HepG2 (cell line): ENCODE results near the gene ABCC2. TPM values are rescaled to one million over a fixed set of nuclear protein-coding genes. Genes with fewer than 3 reads are reported as not detected.

Source experiments
- CREM ChIP-seq, 2 experiments: sonication (generic) in 1 of 2; formaldehyde crosslinking in 1 of 2; IDR thresholded peaks; 2 replicates each; pipeline versions ENCODE4 v1.4.0 to v1.6.1; 2016 to 2020; ENCODE audit warnings: antibody characterized with exemption in 1 of 2, mild to moderate bottlenecking in 1 of 2, missing genetic modification reagents in 1 of 2
- ELF3 ChIP-seq: IDR thresholded peaks from 2 replicates; pipeline ENCODE4 v1.6.1; 2016; ENCODE audit warnings: missing genetic modification reagents, missing compliant biosample characterization
- GATAD2A ChIP-seq: IDR thresholded peaks from 2 replicates; pipeline ENCODE4 v1.6.1; 2016
- HNF4A ChIP-seq: sonication (generic); formaldehyde crosslinking; IDR thresholded peaks from 2 replicates; pipeline ENCODE4 v1.4.0; 2020; ENCODE audit warnings: missing genetic modification reagents
- KAT8 ChIP-seq: IDR thresholded peaks from 2 replicates; pipeline ENCODE4 v1.6.1; 2016; ENCODE audit warnings: missing genetic modification reagents, missing compliant biosample characterization
- RELA ChIP-seq: sonication (generic); formaldehyde crosslinking; IDR thresholded peaks from 2 replicates; pipeline ENCODE4 v1.4.0; 2020; ENCODE audit warnings: missing genetic modification reagents
- SATB2 ChIP-seq: sonication (generic); formaldehyde crosslinking; IDR thresholded peaks from 2 replicates; pipeline ENCODE4 v1.5.0; 2020; ENCODE audit warnings: missing genetic modification reagents
- SETDB1 ChIP-seq: sonication (generic); formaldehyde crosslinking; IDR thresholded peaks from 2 replicates; pipeline ENCODE4 v1.5.1; 2020; ENCODE audit warnings: missing genetic modification reagents, mild to moderate bottlenecking, borderline replicate concordance
- ZNF232 ChIP-seq: sonication (generic); formaldehyde crosslinking; IDR thresholded peaks from 2 replicates; pipeline ENCODE4 v1.4.0; 2020; ENCODE audit warnings: missing genetic modification reagents, borderline replicate concordance
- ZNF672 ChIP-seq: sonication (generic); formaldehyde crosslinking; IDR thresholded peaks from 2 replicates; pipeline ENCODE4 v1.8.1; 2022; ENCODE audit warnings: missing genetic modification reagents
- ZSCAN21 ChIP-seq: sonication (generic); formaldehyde crosslinking; IDR thresholded peaks from 2 replicates; pipeline ENCODE4 v1.8.0; 2022; ENCODE audit warnings: mild to moderate bottlenecking, missing genetic modification reagents, moderate library complexity, borderline replicate concordance
- polyA plus RNA-seq, 8 experiments: library from polyadenylated mRNA; depleted of rRNA in 3 of 8; stranded (reverse) in 7 of 8; unstranded in 1 of 8; fragments of >200 nt; fragmentation: Illumina TruSeq in 4 of 8; extraction: Trizol in 4 of 8; gene quantifications; 2 replicates each; pipeline versions ENCODE4 v1.2.1 to v1.2.3, GENCODE V29; 2011 to 2016; ENCODE audit warnings: low read depth in 4 of 8, missing spikeins in 1 of 8, mixed read lengths in 1 of 8; ENCODE audit not compliant: insufficient read depth in 1 of 8
- total RNA-seq, 5 experiments: library from RNA; depleted of rRNA; stranded (reverse); fragments of >200 nt; fragmentation: Illumina TruSeq; extraction: Trizol; gene quantifications; 2 replicates each; pipeline ENCODE4 v1.2.3, GENCODE V29; 2016; ENCODE audit warnings: low read depth in 1 of 5
- TF ChIP-seq, protein P1 (sequence below): sonication (generic); formaldehyde crosslinking; IDR thresholded peaks from 2 replicates; pipeline ENCODE4 v1.5.1; 2020; ENCODE audit warnings: mild to moderate bottlenecking, missing genetic modification reagents, borderline replicate concordance
- TF ChIP-seq, protein P2 (sequence below): sonication (generic); formaldehyde crosslinking; conservative IDR thresholded peaks from 2 replicates; pipeline ENCODE4 v1.4.0; 2020; ENCODE audit warnings: mild to moderate bottlenecking, missing genetic modification reagents, moderate library complexity
- TF ChIP-seq, protein P3 (sequence below): sonication (generic); formaldehyde crosslinking; IDR thresholded peaks from 2 replicates; pipeline ENCODE4 v1.4.0; 2020; ENCODE audit warnings: missing genetic modification reagents
- TF ChIP-seq, protein P4 (sequence below): IDR thresholded peaks from 2 replicates; pipeline ENCODE4 v1.4.0; 2020; ENCODE audit warnings: mild to moderate bottlenecking, missing genetic modification reagents

Gene ABCC2
- total and polyA plus RNA-seq, 2 of the 13 experiments (the other 11 are each of a cell fraction or from before 2014, with no cell fraction given): 181 to 497 TPM

DNA sequence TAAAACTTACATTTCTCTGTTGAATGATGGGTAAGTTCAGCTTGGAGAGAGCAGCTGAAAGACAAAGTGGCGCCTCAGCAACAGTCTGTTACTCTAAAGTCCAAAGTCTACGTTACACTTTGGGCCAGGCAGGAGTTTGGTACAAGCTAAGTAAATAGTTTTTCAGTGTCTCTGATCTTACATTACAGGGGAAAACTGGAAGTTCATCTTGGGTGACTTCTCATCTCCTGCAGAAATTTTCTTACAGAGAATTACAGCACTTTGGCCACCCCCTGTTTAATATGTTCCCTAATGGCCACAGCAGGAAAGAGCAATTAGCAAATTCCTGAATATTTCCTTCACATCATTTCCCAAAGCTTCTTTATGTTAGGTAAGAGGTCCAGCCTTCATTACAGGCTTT is 67.1 kb downstream of the ABCC2 start (continued):
- no peak for TF ChIP-seq ZNF672 (CRISPR knock-in tag)
- TF ChIP-seq, protein P1, sequence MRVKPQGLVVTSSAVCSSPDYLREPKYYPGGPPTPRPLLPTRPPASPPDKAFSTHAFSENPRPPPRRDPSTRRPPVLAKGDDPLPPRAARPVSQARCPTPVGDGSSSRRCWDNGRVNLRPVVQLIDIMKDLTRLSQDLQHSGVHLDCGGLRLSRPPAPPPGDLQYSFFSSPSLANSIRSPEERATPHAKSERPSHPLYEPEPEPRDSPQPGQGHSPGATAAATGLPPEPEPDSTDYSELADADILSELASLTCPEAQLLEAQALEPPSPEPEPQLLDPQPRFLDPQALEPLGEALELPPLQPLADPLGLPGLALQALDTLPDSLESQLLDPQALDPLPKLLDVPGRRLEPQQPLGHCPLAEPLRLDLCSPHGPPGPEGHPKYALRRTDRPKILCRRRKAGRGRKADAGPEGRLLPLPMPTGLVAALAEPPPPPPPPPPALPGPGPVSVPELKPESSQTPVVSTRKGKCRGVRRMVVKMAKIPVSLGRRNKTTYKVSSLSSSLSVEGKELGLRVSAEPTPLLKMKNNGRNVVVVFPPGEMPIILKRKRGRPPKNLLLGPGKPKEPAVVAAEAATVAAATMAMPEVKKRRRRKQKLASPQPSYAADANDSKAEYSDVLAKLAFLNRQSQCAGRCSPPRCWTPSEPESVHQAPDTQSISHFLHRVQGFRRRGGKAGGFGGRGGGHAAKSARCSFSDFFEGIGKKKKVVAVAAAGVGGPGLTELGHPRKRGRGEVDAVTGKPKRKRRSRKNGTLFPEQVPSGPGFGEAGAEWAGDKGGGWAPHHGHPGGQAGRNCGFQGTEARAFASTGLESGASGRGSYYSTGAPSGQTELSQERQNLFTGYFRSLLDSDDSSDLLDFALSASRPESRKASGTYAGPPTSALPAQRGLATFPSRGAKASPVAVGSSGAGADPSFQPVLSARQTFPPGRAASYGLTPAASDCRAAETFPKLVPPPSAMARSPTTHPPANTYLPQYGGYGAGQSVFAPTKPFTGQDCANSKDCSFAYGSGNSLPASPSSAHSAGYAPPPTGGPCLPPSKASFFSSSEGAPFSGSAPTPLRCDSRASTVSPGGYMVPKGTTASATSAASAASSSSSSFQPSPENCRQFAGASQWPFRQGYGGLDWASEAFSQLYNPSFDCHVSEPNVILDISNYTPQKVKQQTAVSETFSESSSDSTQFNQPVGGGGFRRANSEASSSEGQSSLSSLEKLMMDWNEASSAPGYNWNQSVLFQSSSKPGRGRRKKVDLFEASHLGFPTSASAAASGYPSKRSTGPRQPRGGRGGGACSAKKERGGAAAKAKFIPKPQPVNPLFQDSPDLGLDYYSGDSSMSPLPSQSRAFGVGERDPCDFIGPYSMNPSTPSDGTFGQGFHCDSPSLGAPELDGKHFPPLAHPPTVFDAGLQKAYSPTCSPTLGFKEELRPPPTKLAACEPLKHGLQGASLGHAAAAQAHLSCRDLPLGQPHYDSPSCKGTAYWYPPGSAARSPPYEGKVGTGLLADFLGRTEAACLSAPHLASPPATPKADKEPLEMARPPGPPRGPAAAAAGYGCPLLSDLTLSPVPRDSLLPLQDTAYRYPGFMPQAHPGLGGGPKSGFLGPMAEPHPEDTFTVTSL (CRISPR knock-in tag): peak; percentile 76; the same call in 1 of the 2 replicates
- no peak for TF ChIP-seq SATB2
- no peak for TF ChIP-seq ZSCAN21
- TF ChIP-seq, protein P2, sequence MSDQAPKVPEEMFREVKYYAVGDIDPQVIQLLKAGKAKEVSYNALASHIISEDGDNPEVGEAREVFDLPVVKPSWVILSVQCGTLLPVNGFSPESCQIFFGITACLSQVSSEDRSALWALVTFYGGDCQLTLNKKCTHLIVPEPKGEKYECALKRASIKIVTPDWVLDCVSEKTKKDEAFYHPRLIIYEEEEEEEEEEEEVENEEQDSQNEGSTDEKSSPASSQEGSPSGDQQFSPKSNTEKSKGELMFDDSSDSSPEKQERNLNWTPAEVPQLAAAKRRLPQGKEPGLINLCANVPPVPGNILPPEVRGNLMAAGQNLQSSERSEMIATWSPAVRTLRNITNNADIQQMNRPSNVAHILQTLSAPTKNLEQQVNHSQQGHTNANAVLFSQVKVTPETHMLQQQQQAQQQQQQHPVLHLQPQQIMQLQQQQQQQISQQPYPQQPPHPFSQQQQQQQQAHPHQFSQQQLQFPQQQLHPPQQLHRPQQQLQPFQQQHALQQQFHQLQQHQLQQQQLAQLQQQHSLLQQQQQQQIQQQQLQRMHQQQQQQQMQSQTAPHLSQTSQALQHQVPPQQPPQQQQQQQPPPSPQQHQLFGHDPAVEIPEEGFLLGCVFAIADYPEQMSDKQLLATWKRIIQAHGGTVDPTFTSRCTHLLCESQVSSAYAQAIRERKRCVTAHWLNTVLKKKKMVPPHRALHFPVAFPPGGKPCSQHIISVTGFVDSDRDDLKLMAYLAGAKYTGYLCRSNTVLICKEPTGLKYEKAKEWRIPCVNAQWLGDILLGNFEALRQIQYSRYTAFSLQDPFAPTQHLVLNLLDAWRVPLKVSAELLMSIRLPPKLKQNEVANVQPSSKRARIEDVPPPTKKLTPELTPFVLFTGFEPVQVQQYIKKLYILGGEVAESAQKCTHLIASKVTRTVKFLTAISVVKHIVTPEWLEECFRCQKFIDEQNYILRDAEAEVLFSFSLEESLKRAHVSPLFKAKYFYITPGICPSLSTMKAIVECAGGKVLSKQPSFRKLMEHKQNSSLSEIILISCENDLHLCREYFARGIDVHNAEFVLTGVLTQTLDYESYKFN (CRISPR knock-in tag): peak; percentile 88
- no peak for TF ChIP-seq ZNF232 (CRISPR knock-in tag)
- peak; percentile 96 for TF ChIP-seq HNF4A (CRISPR knock-in tag)
- TF ChIP-seq SETDB1: no peak
- TF ChIP-seq, protein P3, sequence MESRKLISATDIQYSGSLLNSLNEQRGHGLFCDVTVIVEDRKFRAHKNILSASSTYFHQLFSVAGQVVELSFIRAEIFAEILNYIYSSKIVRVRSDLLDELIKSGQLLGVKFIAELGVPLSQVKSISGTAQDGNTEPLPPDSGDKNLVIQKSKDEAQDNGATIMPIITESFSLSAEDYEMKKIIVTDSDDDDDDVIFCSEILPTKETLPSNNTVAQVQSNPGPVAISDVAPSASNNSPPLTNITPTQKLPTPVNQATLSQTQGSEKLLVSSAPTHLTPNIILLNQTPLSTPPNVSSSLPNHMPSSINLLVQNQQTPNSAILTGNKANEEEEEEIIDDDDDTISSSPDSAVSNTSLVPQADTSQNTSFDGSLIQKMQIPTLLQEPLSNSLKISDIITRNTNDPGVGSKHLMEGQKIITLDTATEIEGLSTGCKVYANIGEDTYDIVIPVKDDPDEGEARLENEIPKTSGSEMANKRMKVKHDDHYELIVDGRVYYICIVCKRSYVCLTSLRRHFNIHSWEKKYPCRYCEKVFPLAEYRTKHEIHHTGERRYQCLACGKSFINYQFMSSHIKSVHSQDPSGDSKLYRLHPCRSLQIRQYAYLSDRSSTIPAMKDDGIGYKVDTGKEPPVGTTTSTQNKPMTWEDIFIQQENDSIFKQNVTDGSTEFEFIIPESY (CRISPR knock-in tag): peak; percentile 76; the same call in 1 of the 2 replicates
- peak; percentile 54; the same call in 1 of the 2 replicates for TF ChIP-seq CREM (IDR thresholded peaks at IDR 0.05)
- TF ChIP-seq CREM (CRISPR knock-in tag; IDR thresholded peaks at IDR 0.05): no peak
- peak; percentile 79 for TF ChIP-seq GATAD2A (CRISPR knock-in tag)
- TF ChIP-seq KAT8 (CRISPR knock-in tag): 0 out of 2 replicates have a peak, but pooled peaks have one; percentile 26
- TF ChIP-seq, protein P4, sequence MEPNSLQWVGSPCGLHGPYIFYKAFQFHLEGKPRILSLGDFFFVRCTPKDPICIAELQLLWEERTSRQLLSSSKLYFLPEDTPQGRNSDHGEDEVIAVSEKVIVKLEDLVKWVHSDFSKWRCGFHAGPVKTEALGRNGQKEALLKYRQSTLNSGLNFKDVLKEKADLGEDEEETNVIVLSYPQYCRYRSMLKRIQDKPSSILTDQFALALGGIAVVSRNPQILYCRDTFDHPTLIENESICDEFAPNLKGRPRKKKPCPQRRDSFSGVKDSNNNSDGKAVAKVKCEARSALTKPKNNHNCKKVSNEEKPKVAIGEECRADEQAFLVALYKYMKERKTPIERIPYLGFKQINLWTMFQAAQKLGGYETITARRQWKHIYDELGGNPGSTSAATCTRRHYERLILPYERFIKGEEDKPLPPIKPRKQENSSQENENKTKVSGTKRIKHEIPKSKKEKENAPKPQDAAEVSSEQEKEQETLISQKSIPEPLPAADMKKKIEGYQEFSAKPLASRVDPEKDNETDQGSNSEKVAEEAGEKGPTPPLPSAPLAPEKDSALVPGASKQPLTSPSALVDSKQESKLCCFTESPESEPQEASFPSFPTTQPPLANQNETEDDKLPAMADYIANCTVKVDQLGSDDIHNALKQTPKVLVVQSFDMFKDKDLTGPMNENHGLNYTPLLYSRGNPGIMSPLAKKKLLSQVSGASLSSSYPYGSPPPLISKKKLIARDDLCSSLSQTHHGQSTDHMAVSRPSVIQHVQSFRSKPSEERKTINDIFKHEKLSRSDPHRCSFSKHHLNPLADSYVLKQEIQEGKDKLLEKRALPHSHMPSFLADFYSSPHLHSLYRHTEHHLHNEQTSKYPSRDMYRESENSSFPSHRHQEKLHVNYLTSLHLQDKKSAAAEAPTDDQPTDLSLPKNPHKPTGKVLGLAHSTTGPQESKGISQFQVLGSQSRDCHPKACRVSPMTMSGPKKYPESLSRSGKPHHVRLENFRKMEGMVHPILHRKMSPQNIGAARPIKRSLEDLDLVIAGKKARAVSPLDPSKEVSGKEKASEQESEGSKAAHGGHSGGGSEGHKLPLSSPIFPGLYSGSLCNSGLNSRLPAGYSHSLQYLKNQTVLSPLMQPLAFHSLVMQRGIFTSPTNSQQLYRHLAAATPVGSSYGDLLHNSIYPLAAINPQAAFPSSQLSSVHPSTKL (CRISPR knock-in tag): peak; percentile 74
- 0 out of 2 replicates have a peak, but pooled peaks have one; percentile 24 for TF ChIP-seq ELF3
- TF ChIP-seq RELA (CRISPR knock-in tag): no peak
